HG02970 (cell line): ENCODE results near the gene RTN4R.

Experiments used
- ATAC-seq: cut with Tn5 transposase; IDR thresholded peaks from one replicate; pipeline ENCODE4 v1.9.1; 2021; ENCODE audit warnings: mild to moderate bottlenecking, moderate library complexity, moderate number of reproducible peaks; ENCODE audit not compliant: unreplicated experiment, low FRiP score

Gene RTN4R

DNA sequence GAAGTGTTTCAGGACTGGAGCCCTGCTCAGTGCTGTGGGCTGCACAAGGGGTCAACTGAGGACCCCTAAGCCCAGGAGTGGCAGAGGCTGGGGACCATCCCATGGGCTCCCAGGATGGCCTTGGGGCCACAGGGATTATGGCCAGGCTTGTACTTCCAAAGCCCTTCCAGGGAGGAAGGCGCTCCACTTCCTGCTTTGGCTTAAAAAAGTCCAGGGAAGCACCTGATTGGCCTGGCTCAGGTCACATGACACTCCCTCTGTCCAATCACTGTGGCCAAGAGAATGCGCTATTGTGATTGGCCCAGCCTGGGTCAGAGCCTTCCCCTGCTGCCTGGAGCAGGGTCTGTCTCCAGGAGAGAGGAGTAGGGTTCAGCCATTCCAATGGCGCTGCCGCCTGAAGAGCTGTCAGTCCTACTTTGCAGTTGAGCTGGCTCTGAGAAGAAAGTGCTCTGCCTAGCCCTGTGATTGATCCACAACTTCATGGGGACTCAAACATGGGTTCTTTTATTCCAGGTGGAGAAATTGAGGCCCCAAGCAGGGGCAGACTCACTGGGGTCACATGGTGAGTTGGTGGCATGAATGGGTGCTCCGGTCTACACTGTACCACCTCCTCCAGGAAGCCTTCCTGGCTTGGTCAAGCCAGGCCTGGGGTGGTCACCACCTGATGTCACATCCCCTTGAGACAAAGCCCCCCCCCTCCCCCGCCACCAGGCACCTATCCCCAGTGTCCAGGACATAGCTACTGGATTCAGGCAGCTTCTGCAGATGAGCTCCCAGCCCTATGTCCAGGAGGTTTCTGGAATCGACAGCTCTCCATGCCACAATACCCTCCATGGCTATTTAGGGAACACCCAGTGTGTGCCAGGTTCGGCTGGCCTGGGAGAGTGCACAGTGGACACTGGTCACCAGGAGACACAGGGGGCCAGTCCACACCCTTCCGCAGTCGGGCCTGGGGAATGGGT lies 48.2 kb downstream of the RTN4R start:
- ATAC-seq: no peak

- no peak for ATAC-seq
Observed at GRCh38 chr22:20218987-20219386, 49.1 kb downstream of the RTN4R start.

- no peak for ATAC-seq
Observed at GRCh38 chr22:20218326-20218872, 49.7 kb downstream of the RTN4R start.

- no peak for ATAC-seq
Observed at GRCh38 chr22:20217563-20217962, 50.6 kb downstream of the RTN4R start.

- no peak for ATAC-seq
Observed at GRCh38 chr22:20216863-20217499, 51.1 kb downstream of the RTN4R start.

DNA sequence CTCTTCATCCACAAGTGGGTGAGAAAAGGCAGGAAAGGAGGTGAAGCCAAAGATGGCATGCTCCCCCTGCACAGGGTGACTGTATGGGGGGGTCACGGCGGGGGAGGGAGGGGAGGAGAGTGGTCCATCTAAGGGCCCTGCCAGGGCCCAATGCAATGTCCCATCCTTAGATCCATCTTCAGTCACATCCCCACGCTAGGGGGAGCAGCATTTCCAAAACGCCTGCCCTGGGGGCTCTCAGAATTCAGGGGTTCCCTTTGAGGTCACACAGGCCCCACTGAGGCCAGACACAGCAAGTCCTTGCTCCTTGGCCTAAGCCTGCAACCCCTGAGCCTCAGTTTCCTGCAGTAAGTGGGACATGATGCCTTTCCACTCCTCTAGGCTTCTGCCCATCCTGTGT lies 52.4 kb downstream of the RTN4R start:
- ATAC-seq: no peak

DNA sequence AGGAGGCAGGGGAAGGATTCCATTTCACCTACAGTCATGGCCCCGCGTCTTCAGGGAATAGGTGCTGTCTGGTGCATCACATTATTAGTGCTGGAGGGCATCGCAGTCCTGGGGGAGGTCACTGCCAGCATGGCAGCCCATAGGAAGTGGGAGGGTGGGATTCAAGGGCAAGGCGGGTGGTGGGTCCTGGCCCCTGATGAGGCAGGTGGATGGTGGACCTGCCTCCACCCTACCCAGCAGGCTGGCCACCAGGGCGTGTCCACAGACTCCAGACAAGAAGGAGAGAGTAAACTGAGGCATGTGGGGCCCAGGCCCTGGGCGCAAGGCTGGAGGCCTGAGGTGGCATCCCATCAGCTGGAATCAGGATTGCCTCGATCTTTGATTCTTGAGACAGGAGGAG lies 53.3 kb downstream of the RTN4R start:
- no peak for ATAC-seq

DNA sequence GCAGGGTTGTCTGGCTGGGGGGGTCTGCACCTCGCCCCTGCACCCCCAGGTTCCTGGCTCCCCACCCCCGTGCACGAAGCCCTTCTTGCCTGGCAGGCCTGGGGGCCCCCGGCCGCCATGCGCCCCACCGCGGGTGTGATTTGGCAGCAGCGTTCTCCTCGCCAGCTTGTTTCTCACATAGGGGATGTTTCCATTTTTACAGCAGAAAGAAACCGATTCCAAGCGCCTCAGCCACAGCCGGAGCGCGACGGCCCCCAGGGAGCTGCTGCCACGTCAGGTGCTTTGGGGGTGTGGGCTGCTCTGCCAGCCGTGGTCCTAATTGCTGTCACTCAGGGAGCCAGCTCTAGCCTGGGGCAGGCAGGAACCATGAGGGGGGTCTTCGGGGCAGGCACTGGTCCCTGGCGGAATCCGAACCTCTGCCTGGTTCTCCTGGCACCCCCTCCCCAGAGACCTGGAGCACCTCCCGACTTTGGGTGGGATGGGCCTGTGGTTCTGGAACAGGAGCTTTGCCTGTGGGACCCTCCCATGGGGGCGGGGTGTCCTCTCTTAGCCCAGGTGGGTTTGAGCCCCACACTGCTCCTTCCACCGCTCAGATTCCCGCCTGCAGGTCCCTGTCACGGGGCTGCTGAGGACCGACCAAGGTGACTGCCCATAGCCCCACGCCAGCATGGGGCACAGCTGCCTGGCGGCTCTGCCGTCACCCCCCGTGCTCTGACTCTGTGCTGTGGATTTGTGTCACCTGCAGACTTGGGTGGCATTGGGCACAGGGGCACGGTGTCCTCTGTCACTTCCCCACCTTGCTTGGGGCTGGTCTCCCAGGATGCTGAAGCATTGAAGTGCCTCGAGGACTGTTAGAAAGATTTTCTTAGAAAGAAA lies 54.0 kb downstream of the RTN4R start:
- no peak for ATAC-seq

DNA sequence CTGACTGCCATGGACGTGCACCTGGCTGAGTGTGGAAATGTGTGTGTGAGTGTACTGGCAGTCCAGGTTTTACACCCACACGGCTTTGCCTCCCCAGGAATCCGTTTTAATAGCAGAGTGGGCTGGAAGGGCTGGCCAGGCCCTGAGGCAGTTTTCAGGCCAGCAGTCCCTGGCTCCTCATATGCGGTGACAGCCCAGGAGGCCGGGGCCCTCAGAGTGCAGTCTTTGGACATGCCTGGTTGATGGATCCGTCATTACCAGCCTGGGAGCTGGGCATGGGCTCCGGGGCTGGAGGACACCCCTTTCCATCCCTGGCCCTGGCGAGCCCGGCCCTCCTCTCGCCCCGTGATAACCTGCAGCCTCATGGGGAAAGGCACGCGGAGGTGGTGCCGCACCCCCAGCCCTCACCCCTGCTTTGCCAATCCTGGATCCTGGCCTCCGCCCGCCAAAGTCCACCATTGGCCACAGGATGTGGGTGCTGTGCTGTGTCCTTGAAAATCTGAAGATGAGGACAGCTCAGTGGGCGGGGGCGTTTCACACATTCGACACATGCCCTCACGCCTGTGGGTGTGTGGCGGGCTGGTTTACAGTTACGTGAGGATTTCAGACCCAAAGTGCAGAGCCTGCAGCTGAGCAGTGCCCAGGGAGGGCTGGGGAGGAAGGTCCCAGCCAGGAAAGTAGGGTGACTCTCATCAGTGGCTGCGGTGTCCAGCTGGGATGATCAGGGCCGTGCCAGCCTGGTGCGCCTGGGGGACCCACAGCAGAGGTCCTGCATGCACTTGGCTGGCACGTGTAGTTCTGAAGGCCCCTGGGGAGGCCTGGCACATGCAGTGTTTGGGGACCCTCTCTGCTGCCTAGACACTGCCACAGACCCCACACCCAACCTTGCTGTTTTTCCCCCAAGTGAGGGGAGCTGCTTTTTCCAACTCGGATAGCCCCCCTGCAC lies 55.1 kb downstream of the RTN4R start:
- no peak for ATAC-seq

GRCh38 chr22:20211997-20212753 lies 55.9 kb downstream of the RTN4R start:
- no peak for ATAC-seq

- ATAC-seq: no peak
Observed at GRCh38 chr22:20211409-20211996, 56.6 kb downstream of the RTN4R start.

GRCh38 chr22:20210473-20211059 lies 57.6 kb downstream of the RTN4R start:
- no peak for ATAC-seq

DNA sequence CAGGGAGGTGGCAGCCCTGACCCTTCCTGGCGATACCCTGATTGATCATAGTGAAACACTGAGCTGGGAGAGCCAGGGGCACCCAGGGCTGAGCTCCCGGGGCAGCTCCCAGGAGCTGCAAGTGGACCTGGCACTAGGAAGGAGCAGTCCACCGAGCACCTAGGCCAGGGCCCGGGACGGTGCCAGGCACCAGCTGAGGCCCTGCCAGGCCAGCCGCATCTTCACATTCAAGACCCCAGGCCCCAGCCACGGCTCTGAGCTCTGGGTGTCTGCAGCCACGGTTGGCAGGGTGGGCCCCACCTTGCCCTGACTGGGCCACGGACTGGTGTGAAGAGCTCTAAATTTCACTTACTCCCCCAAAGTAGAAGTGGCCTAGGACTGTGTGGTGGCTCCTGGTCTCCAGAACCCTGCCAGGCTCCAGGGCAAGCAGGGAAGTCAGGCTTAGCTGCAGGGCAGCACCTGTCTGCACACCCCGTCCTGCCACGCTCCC lies 58.3 kb downstream of the RTN4R start:
- ATAC-seq: no peak

GRCh38 chr22:20208713-20209310 lies 59.3 kb downstream of the RTN4R start:
- ATAC-seq: no peak

GRCh38 chr22:20207277-20208025 lies 60.7 kb downstream of the RTN4R start:
- no peak for ATAC-seq

DNA sequence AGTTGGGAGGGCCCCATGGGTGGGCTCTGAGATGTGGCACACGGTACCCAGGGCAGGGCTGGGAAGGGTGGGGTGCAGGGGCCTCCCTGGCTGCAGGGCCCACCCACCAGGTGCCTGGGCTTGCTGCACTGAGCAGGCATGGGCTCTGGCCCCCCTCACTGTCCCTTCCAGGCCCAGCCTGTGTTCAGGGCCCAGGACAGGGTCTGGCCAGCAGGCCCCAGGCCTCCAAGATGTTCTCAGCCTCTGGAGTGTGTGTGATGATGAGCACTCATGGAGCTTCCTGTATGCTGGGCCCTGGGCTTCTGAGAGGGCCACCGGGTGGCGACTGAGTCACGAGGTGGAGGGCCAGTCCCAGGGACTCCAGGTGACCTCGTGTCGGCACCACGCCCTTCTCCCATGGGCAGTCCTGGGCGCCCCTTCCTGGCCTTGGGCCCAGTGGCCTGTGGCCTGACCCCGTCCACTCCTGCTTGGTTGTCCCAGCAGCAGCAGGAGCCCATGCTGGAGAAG lies 61.4 kb downstream of the RTN4R start:
- ATAC-seq: no peak
